Measurements from ENCODE around the gene TRAF7. TPM values are rescaled to one million over a fixed set of nuclear protein-coding genes. Genes with fewer than 3 reads are reported as not detected.

TRAF7 gene
- total RNA-seq, 4 donors from 2014 or later, result 31.9 to 42.7 (median 34.3) TPM

- no peak for TF ChIP-seq CTCF (IDR thresholded peaks at IDR 0.05)
- DNase-seq (ENCODE audit: low spot score), result no peak
- ATAC-seq (ENCODE audit: low FRiP score), result no peak
Observed at GRCh38 chr16:2151188-2152091, 4.1 kb upstream of the TRAF7 start.

GRCh38 chr16:2152695-2153506 lies 2.7 kb upstream of the TRAF7 start:
- ATAC-seq (ENCODE audit: low FRiP score) (no peak), DNase-seq (ENCODE audit: low spot score) (no peak)
- TF ChIP-seq CTCF (IDR thresholded peaks at IDR 0.05), result no peak

- ATAC-seq (ENCODE audit: low FRiP score) (no peak), DNase-seq (ENCODE audit: low spot score) (no peak)
- no peak for TF ChIP-seq CTCF (IDR thresholded peaks at IDR 0.05)
Observed at GRCh38 chr16:2154533-2155090, 970 bp upstream of the TRAF7 start.

- no peak for TF ChIP-seq CTCF (IDR thresholded peaks at IDR 0.05)
- DNase-seq (ENCODE audit: low spot score) (no peak), ATAC-seq (ENCODE audit: low FRiP score) (no peak)
Observed at GRCh38 chr16:2155977-2156848, 631 bp downstream of the TRAF7 start.

- no peak for TF ChIP-seq CTCF (IDR thresholded peaks at IDR 0.05)
- ATAC-seq (ENCODE audit: low FRiP score) (no peak), DNase-seq (ENCODE audit: low spot score) (no peak)
Observed at GRCh38 chr16:2156849-2157224, 1.3 kb downstream of the TRAF7 start.

- DNase-seq (ENCODE audit: low spot score), result no peak
- no peak for TF ChIP-seq CTCF (IDR thresholded peaks at IDR 0.05)
- no peak for ATAC-seq (ENCODE audit: low FRiP score)
Observed at GRCh38 chr16:2157480-2158261, 2.1 kb downstream of the TRAF7 start.

All from omental fat pad (tissue), 4 donors.